SK-N-MC (cell line): Measurements from ENCODE around the gene PTOV1.

ENCODE experiments used
- DNase-seq: peaks from one replicate; pipeline ENCODE4 v3.0.0-alpha.2; 2011; ENCODE audit warnings: low read depth, low spot score
- H3K27ac ChIP-seq: fragments of 200-600 bp; sonication (generic); 2 replicates; pipeline ENCODE4 v1.5.1; 2016; ENCODE audit warnings: mixed run types
- H3K36me3 ChIP-seq: fragments of 200-600 bp; sonication (generic); 2 replicates; pipeline ENCODE4 v1.6.1; 2017; ENCODE audit warnings: antibody characterized with exemption, low read length, mixed read lengths; ENCODE audit not compliant: insufficient read depth
- H3K4me3 ChIP-seq: fragments of 200-600 bp; sonication (generic); 2 replicates; pipeline ENCODE4 v1.5.1; 2016
- H3K9ac ChIP-seq: fragments of 200-600 bp; sonication (generic); 2 replicates; pipeline ENCODE4 v1.8.0; 2017; ENCODE audit warnings: mixed run types, mixed read lengths; ENCODE audit not compliant: insufficient read length
- H3K9me3 ChIP-seq: fragments of 200-600 bp; sonication (generic); 2 replicates; pipeline ENCODE4 v1.6.1; 2017; ENCODE audit warnings: low read depth, mild to moderate bottlenecking, antibody characterized with exemption, low read length, moderate library complexity, mixed read lengths
- EZH2 ChIP-seq: fragments of 200-600 bp; sonication (generic); IDR thresholded peaks from one replicate; pipeline ENCODE4 v1.6.1; 2017; ENCODE audit warnings: antibody characterized with exemption
- FOXP2 ChIP-seq: optimal IDR thresholded peaks from 2 replicates; pipeline ENCODE3; 2011; ENCODE audit warnings: mild to moderate bottlenecking, moderate library complexity; ENCODE audit not compliant: insufficient read depth; ENCODE audit errors: extremely low read length, control extremely low read depth
- POLR2AphosphoS5 ChIP-seq: IDR thresholded peaks from 2 replicates; pipeline ENCODE4 v1.6.1; 2012; ENCODE audit warnings: mild to moderate bottlenecking, low read depth, low read length, borderline replicate concordance

The PTOV1 gene

DNA sequence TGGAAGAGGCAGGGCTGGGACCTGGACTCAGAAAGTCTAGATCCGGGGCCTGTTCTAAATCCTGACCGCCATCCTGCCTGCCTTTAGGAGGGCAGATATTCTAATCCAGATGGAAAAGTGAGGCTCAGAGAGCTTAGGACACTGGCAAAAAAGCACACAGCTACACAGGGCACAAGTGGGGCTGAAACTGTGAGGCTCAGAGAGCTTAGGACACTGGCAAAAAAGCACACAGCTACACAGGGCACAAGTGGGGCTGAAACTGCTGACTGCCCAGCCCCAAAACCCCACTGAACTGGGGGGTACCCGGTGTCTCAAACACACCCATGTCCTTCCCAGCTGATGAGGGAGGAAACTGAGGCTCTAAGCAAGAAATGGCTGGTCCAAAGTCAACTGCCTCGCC lies 24.2 kb downstream of the PTOV1 start:
- TF ChIP-seq FOXP2 (no peak), EZH2 (no peak), POLR2AphosphoS5 (no peak)
- peaks cover 15% of the 10 kb centered on the region for H3K36me3 ChIP-seq
- H3K9ac ChIP-seq = peak overlapping the region; percentile 100
- H3K4me3 ChIP-seq = peak overlapping the region; percentile 100
- DNase-seq = no peak
- no peak overlapping the region for H3K27ac ChIP-seq
- no peaks in the 10 kb centered on the region for H3K9me3 ChIP-seq

- Histone ChIP-seq H3K9ac (peak overlapping the region; percentile 100), H3K36me3 (peaks cover 23% of the 10 kb centered on the region), H3K9me3 (no peaks in the 10 kb centered on the region), H3K4me3 (peak overlapping the region; percentile 100), H3K27ac (peak overlapping the region; percentile 99)
- DNase-seq = no peak
- no peak; the same call in none of the 2 replicates for TF ChIP-seq POLR2AphosphoS5
- TF ChIP-seq FOXP2 = no peak
- TF ChIP-seq EZH2 = no peak
Observed at GRCh38 chr19:49875857-49876421, 25.0 kb downstream of the PTOV1 start.

DNA sequence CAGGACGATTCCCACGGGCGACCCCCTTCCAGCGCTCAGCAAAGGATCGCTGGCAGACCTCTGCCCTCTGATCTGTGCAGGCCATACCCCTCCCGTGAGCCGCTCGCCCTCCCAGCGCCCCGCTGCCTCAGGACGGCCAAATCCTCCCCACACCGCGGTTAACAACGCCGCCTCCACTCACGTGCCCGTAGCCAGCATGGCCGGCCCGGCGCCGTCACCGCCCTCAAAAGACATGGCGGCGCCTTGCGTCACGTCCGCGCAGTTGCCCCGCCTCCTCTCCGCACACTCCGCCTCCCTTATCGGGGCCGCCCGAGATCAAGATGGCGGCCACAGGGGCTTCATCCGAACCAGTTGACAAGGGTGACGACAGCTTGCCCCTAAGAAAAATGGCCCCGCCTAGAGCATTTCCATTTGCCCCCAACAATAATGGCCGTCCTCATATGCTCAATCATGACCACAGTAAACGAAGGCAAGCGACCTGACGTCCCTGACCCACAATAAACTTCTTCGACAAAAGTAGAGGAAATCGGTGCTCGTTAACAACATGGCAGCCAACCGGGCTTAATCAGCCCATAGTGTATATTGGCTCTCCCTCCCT lies 25.6 kb downstream of the PTOV1 start:
- DNase-seq = peak; percentile 97
- H3K36me3 ChIP-seq = peaks cover 23% of the 10 kb centered on the region
- peak overlapping the region; percentile 100 for H3K4me3 ChIP-seq
- TF ChIP-seq POLR2AphosphoS5 (peak; percentile 39), EZH2 (no peak), FOXP2 (peak; percentile 90)
- no peaks in the 10 kb centered on the region for H3K9me3 ChIP-seq
- peak overlapping the region; percentile 100 for H3K9ac ChIP-seq
- H3K27ac ChIP-seq = peak overlapping the region; percentile 99

DNA sequence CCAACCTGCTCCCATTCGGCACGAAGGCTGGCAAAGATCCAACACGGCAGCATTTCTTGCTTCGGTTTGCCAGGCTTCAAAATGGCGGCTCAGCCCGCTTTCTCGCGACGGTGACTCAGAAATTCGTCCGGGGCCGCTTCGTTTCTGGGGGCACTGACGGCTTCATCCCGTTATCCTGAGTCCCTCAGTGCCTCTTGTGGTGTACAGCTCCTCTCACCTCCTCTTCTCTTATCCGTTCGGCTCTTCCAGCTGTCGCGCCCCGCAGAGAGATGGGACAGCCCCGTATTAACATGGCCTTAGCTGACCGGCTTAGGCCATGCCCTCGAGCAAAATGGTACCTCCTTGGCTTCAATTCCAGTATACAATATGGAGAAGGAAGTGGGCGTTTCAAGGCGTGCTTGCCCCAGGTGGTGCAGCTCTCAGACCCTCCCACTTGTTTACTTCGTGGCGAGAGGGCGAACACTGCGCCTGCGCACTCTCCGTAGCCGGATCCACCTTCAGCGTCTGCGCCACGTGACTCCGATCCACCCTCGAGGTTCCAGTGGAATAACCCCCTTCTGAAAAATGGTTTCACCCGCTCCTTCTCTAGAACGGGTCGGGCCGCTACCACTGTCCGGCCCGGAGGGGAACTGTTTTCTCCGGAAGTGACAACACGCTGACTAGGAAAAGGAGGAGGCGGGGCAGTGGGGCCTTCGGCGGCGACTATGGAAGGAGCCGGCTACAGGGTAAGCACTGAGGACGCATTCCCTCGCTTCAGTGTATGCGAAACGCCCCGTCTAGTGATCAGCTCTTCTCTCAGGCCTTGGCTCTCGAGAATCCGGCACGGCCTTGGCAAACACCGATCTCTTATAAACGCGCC lies 26.3 kb downstream of the PTOV1 start, which contains the start of the genes AKT1S1 and TBC1D17:
Gene AKT1S1, minus strand, starts transcription at position 336 of the 859 bp plus-strand sequence. CDS start 4,060 bp downstream, outside the sequence.
Gene TBC1D17, plus strand, starts transcription at position 683 of the 859 bp plus-strand sequence. Its CDS starts 22 bp downstream, at position 705.
- TF ChIP-seq FOXP2 (peak; percentile 100), POLR2AphosphoS5 (peak; percentile 67; the same call in 1 of the 2 replicates), EZH2 (no peak)
- DNase-seq = peak; percentile 100
- H3K27ac ChIP-seq = peak within 1 kb of the TSS; percentile 99
- peak within 1 kb of the TSS; percentile 100 for H3K9ac ChIP-seq
- peak within 1 kb of the TSS; percentile 100 for H3K4me3 ChIP-seq
- H3K36me3 ChIP-seq = peaks cover 28% of the 10 kb centered on the region
- no peaks in the 10 kb centered on the region for H3K9me3 ChIP-seq

- Histone ChIP-seq H3K9ac (peak overlapping the region; percentile 93), H3K4me3 (peak overlapping the region; percentile 100), H3K36me3 (peaks cover 37% of the 10 kb centered on the region), H3K27ac (peak overlapping the region; percentile 99), H3K9me3 (no peaks in the 10 kb centered on the region)
- TF ChIP-seq POLR2AphosphoS5 (no peak; the same call in none of the 2 replicates), FOXP2 (peak; percentile 32)
- DNase-seq = peak; percentile 86
Observed at GRCh38 chr19:49877879-49878743, 27.2 kb downstream of the PTOV1 start.

DNA sequence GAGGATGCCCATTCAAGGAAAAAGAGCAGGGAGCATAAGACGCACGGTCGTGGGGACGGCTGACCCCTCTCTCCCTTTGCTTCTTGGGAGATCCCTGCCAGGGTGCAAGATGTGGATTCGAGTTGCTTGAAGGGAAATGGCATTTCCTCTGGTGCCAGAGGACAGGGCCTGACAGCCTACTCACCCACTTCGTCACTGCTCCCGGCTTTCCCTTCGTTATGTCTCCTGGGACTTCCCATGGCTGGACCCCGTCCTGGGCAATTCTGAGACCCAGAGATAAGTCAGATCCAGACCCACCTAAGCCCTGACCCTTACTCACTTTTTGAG lies 27.7 kb downstream of the PTOV1 start:
- Histone ChIP-seq H3K36me3 (peaks cover 43% of the 10 kb centered on the region), H3K27ac (no peak overlapping the region)

GRCh38 chr19:49879243-49879963 lies 28.4 kb downstream of the PTOV1 start:
- TF ChIP-seq FOXP2 = no peak
- no peak for TF ChIP-seq EZH2
- no peak for TF ChIP-seq POLR2AphosphoS5
- H3K27ac ChIP-seq = no peak overlapping the region
- H3K4me3 ChIP-seq = no peak overlapping the region
- peaks cover 50% of the 10 kb centered on the region for H3K36me3 ChIP-seq
- no peaks in the 10 kb centered on the region for H3K9me3 ChIP-seq
- H3K9ac ChIP-seq = no peak overlapping the region
- DNase-seq = no peak

More for the DNA sequence above, 27.7 kb downstream of the PTOV1 start:
- H3K9me3 ChIP-seq = no peaks in the 10 kb centered on the region
- no peak for TF ChIP-seq EZH2
- no peak for TF ChIP-seq FOXP2
- TF ChIP-seq POLR2AphosphoS5 = no peak
- DNase-seq = no peak
- peak overlapping the region; percentile 100 for H3K4me3 ChIP-seq
- H3K9ac ChIP-seq = peak overlapping the region; percentile 93
